Caki2 (cell line): ENCODE results near the gene MUC3A. TPM values are rescaled to one million over a fixed set of nuclear protein-coding genes. Genes with fewer than 3 reads are reported as not detected.
"Not testable (repeated sequence)": the region's sequence is repeated elsewhere in the genome, so short reads cannot be mapped to it uniquely, and the experiment has no call there.

Experiments used
- DNase-seq: peaks from one replicate; pipeline ENCODE4 v3.0.0-alpha.2; 2015; ENCODE audit warnings: low read depth
- in situ Hi-C: cut with HindIII; loops from 2 replicates; pipeline ENCODE4 v1.10.0; 2016; ENCODE audit warnings: low sequenced_read_pairs, low pct_unique_long_range_greater_than_20kb, mixed read lengths
- total RNA-seq: library from RNA; depleted of rRNA; stranded (reverse); fragments of >200 nt; shearing (Covaris generic); gene quantifications from 2 replicates; pipeline ENCODE4 v1.2.3, GENCODE V29; 2014; ENCODE audit warnings: low replicate concordance

Gene MUC3A
- total RNA-seq, 1 experiment from 2014 or later = not detected

- in situ Hi-C loops = no loop called here
- DNase-seq = peak; percentile 83
These were observed 16.6 kb downstream of the MUC3A start for GRCh38 chr7:100965723-100966541.

- peak; percentile 24 for DNase-seq
- in situ Hi-C loops = no loop called here
These were observed 17.4 kb downstream of the MUC3A start for GRCh38 chr7:100966542-100967291.

GRCh38 chr7:100967292-100967863 lies 18.0 kb downstream of the MUC3A start:
- DNase-seq = no peak
- in situ Hi-C loops = no loop called here

GRCh38 chr7:100968031-100968430 lies 18.7 kb downstream of the MUC3A start:
- in situ Hi-C loops = no loop called here
- DNase-seq = no peak

- DNase-seq = no peak
- in situ Hi-C loops = no loop called here
These were observed 19.3 kb downstream of the MUC3A start for GRCh38 chr7:100968650-100969049.

- no peak for DNase-seq
- in situ Hi-C loops = no loop called here
These were observed 19.8 kb downstream of the MUC3A start, which contains the start of gene MUC12 for GRCh38 chr7:100969066-100969615. MUC12 (plus strand) TSS chr7:100969565; CDS start chr7:100969623, 58 bp downstream.

GRCh38 chr7:100971111-100972001 lies 22.0 kb downstream of the MUC3A start:
- in situ Hi-C loops = no loop called here
- no peak for DNase-seq

- in situ Hi-C loops = no loop called here
- DNase-seq = no peak
These were observed 22.6 kb downstream of the MUC3A start for GRCh38 chr7:100972002-100972347.

- in situ Hi-C loops = no loop called here
- peak; percentile 48 for DNase-seq
These were observed 24.7 kb downstream of the MUC3A start for GRCh38 chr7:100974021-100974420.

GRCh38 chr7:100975371-100975821 lies 26.1 kb downstream of the MUC3A start:
- in situ Hi-C loops = no loop called here

GRCh38 chr7:100978300-100978699 lies 29.0 kb downstream of the MUC3A start:
- in situ Hi-C loops = no loop called here
- no peak for DNase-seq

More at GRCh38 chr7:100975371-100975821, 26.1 kb downstream of the MUC3A start:
- no peak for DNase-seq

- in situ Hi-C loops = no loop called here
- peak; percentile 53 for DNase-seq
These were observed 34.3 kb downstream of the MUC3A start for GRCh38 chr7:100983451-100984187.

- DNase-seq, in situ Hi-C loops: not testable (repeated sequence)
These were observed 35.0 kb downstream of the MUC3A start for GRCh38 chr7:100984241-100984918.

GRCh38 chr7:100985033-100985797 lies 35.9 kb downstream of the MUC3A start:
- DNase-seq, in situ Hi-C loops: not testable (repeated sequence)

- in situ Hi-C loops = no loop called here
- DNase-seq = no peak
These were observed 42.3 kb downstream of the MUC3A start for GRCh38 chr7:100991631-100992030.

GRCh38 chr7:100992280-100992679 lies 42.9 kb downstream of the MUC3A start:
- DNase-seq, in situ Hi-C loops: not testable (repeated sequence)
